Measurements from ENCODE around the gene MRPL39.

Gene MRPL39

DNA sequence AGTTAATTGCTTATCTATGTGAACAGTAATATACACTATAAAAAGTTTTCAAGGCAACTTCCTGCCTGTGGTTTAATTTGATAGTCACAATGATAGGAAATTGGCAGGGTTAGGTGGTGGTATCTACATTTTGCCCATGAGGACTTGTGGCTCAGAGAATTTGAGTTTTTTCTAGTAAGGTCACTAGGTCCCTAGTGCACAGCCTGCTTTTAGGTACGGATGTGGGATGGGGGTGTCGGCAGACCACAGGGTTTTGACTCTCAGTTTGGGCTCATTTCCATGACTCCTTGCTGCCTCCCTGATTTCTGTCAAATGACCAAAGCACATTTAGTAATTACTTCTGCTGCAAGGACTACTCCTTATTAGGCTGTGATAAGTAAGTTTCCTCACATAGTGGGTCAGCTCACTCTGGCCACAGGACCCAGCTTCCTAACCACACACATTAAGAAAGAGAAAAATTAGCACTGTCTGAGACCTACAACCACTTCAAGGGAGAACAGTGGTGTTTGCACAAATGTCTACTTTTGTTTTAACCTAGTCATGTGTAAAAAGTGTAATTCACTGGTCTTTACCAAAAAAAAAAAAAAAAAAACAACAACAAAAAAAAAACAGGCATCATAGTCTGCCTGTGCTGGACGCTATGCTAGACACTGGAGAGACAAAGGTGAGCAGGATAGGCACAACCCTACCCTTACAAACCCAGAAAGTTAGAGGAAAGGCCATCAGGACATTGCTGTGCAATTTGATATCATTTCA lies 43.7 kb downstream of the MRPL39 start:
- TF ChIP-seq, protein P1, sequence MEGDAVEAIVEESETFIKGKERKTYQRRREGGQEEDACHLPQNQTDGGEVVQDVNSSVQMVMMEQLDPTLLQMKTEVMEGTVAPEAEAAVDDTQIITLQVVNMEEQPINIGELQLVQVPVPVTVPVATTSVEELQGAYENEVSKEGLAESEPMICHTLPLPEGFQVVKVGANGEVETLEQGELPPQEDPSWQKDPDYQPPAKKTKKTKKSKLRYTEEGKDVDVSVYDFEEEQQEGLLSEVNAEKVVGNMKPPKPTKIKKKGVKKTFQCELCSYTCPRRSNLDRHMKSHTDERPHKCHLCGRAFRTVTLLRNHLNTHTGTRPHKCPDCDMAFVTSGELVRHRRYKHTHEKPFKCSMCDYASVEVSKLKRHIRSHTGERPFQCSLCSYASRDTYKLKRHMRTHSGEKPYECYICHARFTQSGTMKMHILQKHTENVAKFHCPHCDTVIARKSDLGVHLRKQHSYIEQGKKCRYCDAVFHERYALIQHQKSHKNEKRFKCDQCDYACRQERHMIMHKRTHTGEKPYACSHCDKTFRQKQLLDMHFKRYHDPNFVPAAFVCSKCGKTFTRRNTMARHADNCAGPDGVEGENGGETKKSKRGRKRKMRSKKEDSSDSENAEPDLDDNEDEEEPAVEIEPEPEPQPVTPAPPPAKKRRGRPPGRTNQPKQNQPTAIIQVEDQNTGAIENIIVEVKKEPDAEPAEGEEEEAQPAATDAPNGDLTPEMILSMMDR (IDR thresholded peaks at IDR 0.05; ENCODE audit: control insufficient read depth, extremely low read depth, insufficient read depth) = no peak
- no peak overlapping the region for H3K4me3 ChIP-seq (ENCODE audit: low read depth, low read length)
- DNase-seq (ENCODE audit: low read depth) = no peak

DNA sequence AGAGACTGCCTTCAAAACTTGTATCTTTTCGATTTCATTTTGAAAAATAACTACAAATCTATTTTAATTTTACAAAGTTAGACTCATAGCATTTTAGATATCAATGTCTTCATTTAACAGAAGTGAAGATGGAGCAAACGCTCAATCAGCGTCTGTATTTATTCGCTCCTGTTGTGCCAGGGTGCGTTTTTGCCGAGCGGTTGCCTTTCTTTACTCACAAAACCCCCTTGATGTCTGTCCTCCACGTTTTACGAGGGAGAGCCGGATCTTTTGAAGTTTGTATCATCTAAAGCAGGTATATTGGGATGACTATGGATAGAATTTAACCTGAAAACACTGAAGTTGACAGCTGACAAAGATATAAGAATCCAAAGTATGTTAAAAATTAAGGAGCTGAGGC lies 44.6 kb downstream of the MRPL39 start:
- H3K4me3 ChIP-seq (ENCODE audit: low read depth, low read length) = no peak overlapping the region
- TF ChIP-seq, protein P1 (IDR thresholded peaks at IDR 0.05; ENCODE audit: control insufficient read depth, extremely low read depth, insufficient read depth) = no peak
- DNase-seq (ENCODE audit: low read depth) = no peak

DNA sequence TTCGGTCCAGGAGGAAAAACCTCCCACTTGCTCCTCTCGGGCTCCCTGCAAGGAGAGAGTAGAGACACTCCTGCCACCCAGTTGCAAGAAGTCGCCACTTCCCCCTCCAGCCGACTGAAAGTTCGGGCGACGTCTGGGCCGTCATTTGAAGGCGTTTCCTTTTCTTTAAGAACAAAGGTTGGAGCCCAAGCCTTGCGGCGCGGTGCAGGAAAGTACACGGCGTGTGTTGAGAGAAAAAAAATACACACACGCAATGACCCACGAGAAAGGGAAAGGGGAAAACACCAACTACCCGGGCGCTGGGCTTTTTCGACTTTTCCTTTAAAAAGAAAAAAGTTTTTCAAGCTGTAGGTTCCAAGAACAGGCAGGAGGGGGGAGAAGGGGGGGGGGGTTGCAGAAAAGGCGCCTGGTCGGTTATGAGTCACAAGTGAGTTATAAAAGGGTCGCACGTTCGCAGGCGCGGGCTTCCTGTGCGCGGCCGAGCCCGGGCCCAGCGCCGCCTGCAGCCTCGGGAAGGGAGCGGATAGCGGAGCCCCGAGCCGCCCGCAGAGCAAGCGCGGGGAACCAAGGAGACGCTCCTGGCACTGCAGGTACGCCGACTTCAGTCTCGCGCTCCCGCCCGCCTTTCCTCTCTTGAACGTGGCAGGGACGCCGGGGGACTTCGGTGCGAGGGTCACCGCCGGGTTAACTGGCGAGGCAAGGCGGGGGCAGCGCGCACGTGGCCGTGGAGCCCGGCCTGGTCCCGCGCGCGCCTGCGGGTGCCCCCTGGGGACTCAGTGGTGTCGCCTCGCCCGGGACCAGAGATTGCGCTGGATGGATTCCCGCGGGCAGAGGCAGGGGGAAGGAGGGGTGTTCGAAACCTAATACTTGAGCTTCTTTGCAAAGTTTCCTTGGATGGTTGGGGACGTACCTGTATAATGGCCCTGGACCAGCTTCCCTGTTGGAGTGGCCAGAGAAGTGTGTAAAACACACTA lies 45.3 kb downstream of the MRPL39 start:
- DNase-seq (ENCODE audit: low read depth) = no peak
- no peak overlapping the region for H3K4me3 ChIP-seq (ENCODE audit: low read depth, low read length)
- TF ChIP-seq, protein P1 (IDR thresholded peaks at IDR 0.05; ENCODE audit: control insufficient read depth, extremely low read depth, insufficient read depth) = no peak

DNA sequence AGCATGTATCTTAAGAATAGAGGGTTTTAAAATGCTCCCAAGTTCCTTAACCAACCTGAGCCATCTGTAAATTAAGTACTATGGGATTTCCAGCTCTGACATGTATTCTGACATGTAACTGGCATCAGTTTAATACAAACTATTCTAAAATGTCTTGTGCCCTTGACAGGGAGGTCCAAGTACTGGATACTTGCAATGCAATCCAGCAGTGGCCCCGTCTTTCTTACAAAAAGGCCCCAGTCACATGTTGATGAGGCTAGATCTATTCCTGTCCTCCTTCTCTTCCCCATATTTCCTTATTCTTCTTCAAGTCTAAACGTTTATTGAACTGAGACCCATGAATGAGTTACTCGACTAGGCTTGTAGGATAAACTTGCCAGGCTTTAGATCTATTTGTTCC lies 46.4 kb downstream of the MRPL39 start:
- TF ChIP-seq, protein P1 (IDR thresholded peaks at IDR 0.05; ENCODE audit: control insufficient read depth, extremely low read depth, insufficient read depth) = no peak
- no peak overlapping the region for H3K4me3 ChIP-seq (ENCODE audit: low read depth, low read length)
- DNase-seq (ENCODE audit: low read depth) = no peak

DNA sequence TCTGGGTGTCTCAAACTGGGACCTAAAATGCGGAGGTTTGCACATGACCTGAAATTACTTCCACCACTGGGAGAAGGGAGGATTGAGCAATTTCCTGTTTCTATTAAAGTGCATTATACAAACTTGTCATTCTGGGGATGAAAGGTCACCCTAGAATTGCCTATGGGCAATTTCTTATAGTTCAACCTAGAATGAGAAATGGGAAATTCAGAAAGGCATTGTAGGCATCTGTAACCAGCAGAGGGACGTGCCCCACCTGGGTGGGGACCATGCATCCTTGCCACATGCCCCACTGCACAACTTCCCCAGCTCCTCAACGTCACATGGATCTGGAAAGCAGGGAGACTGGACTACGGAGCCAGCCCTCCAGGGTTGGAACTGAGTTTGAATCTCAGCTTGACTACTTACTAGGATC lies 47.0 kb downstream of the MRPL39 start:
- TF ChIP-seq, protein P1 (IDR thresholded peaks at IDR 0.05; ENCODE audit: control insufficient read depth, extremely low read depth, insufficient read depth) = no peak
- DNase-seq (ENCODE audit: low read depth) = no peak
- no peak overlapping the region for H3K4me3 ChIP-seq (ENCODE audit: low read depth, low read length)

DNA sequence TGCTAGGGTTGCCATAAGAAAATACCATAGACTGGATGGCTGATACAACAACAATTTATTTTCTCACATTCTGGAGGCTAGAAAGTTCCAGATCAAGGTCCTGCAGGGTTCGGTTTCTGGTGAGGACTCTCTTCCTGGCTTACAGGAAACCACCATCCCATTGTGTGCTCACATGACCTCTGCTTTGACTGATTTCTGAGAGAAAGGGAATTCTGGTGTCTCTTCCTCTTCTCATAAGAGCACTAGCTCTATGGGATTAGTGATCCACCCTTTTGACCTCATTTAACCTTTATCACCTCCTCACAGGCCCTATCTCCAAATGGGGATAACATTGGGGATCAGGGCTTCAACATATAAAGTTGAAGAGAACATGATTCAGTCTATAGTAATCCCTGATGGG lies 47.5 kb downstream of the MRPL39 start:
- no peak overlapping the region for H3K4me3 ChIP-seq (ENCODE audit: low read depth, low read length)
- DNase-seq (ENCODE audit: low read depth) = no peak
- TF ChIP-seq, protein P1 (IDR thresholded peaks at IDR 0.05; ENCODE audit: control insufficient read depth, extremely low read depth, insufficient read depth) = no peak

Data from LNCaP clone FGC (cell line).